CD14-positive monocyte (primary cell): ENCODE measurements around the gene BAHCC1. TPM values are rescaled to one million over a fixed set of nuclear protein-coding genes. Genes with fewer than 3 reads are reported as not detected.

Source experiments
- DNase-seq, 3 donors: peaks; one replicate each; pipeline ENCODE4 v3.0.0-alpha.2; 2011 to 2022
- H2AFZ ChIP-seq: 2 replicates; pipeline ENCODE4 v1.6.0; 2012; ENCODE audit warnings: mild to moderate bottlenecking, low read depth, low read length, inconsistent platforms; ENCODE audit not compliant: insufficient read depth, poor library complexity, severe bottlenecking
- H3K27ac ChIP-seq, 2 donors: 1 replicate in 1 of 2; 2 replicates in 1 of 2; pipeline ENCODE4 v1.5.1; 2012 to 2013; ENCODE audit warnings: low read length in 2 of 2, control low read depth in 1 of 2, inconsistent platforms in 1 of 2, low read depth in 1 of 2, mild to moderate bottlenecking in 1 of 2
- H3K27me3 ChIP-seq, 2 donors: one replicate each; pipeline versions ENCODE4 v1.6.0 to v1.6.1; 2011 to 2013; ENCODE audit warnings: low read length in 2 of 2; ENCODE audit not compliant: control insufficient read depth in 2 of 2, insufficient read depth in 2 of 2
- H3K36me3 ChIP-seq, 2 donors: replicated peaks in 1 of 2; 1 replicate in 1 of 2; 2 replicates in 1 of 2; pipeline versions ENCODE4 v1.5.1 to v1.6.1; 2012 to 2013; ENCODE audit warnings: low read length in 2 of 2, control low read depth in 1 of 2, inconsistent platforms in 1 of 2, mild to moderate bottlenecking in 1 of 2; ENCODE audit not compliant: insufficient read depth in 2 of 2, control insufficient read depth in 1 of 2
- H3K4me1 ChIP-seq, 2 donors: 1 replicate in 1 of 2; 2 replicates in 1 of 2; pipeline versions ENCODE4 v1.5.1 to v1.6.1; 2012 to 2013; ENCODE audit warnings: low read length in 2 of 2, control low read depth in 1 of 2, inconsistent platforms in 1 of 2, mild to moderate bottlenecking in 1 of 2, moderate library complexity in 1 of 2; ENCODE audit not compliant: insufficient read depth in 2 of 2, control insufficient read depth in 1 of 2
- H3K4me2 ChIP-seq: replicated peaks from 2 replicates; pipeline ENCODE3; 2012; ENCODE audit warnings: low read length, moderate library complexity, mild to moderate bottlenecking; ENCODE audit not compliant: poor library complexity, severe bottlenecking; ENCODE audit errors: extremely low read depth
- H3K4me3 ChIP-seq, 3 experiments: fragments of 200-600 bp in 1 of 3; sonication (generic) in 1 of 3; replicated peaks in 1 of 3; 1 replicate in 2 of 3; 2 replicates in 1 of 3; pipeline ENCODE4 v1.5.1; 2011 to 2013; ENCODE audit warnings: low read length in 3 of 3, mild to moderate bottlenecking in 3 of 3, control low read depth in 2 of 3, low read depth in 2 of 3, inconsistent platforms in 1 of 3, moderate library complexity in 1 of 3
- H3K79me2 ChIP-seq: 2 replicates; pipeline ENCODE4 v1.6.0; 2012; ENCODE audit warnings: mild to moderate bottlenecking, control low read depth, inconsistent platforms, low read length, moderate library complexity; ENCODE audit not compliant: insufficient read depth
- H3K9ac ChIP-seq: 2 replicates; pipeline ENCODE4 v1.6.0; 2017; ENCODE audit warnings: low read length, mild to moderate bottlenecking; ENCODE audit not compliant: insufficient read depth, poor library complexity, severe bottlenecking
- H3K9me3 ChIP-seq, 2 donors: replicated peaks in 1 of 2; 1 replicate in 1 of 2; 2 replicates in 1 of 2; pipeline versions ENCODE4 v1.5.1 to v1.6.1; 2012 to 2013; ENCODE audit warnings: low read length in 2 of 2, control low read depth in 1 of 2; ENCODE audit not compliant: control insufficient read depth in 1 of 2, insufficient read depth in 1 of 2
- H4K20me1 ChIP-seq: 2 replicates; pipeline ENCODE4 v1.6.0; 2012; ENCODE audit warnings: mild to moderate bottlenecking, low read length, control low read depth, moderate library complexity; ENCODE audit not compliant: insufficient read depth
- H3K27ac Mint-ChIP-seq, 7 donors: one replicate each; pipeline ENCODE4 v1.8.0; 2020; ENCODE audit warnings: mild to moderate bottlenecking in 7 of 7, mixed read lengths in 7 of 7, moderate library complexity in 6 of 7, inconsistent platforms in 2 of 7
- H3K27me3 Mint-ChIP-seq, 3 donors: one replicate each; pipeline ENCODE4 v1.8.0; 2021 to 2022; ENCODE audit warnings: low read depth in 3 of 3, mild to moderate bottlenecking in 3 of 3, mixed read lengths in 3 of 3, moderate library complexity in 3 of 3, inconsistent platforms in 1 of 3
- H3K36me3 Mint-ChIP-seq, 2 donors: one replicate each; pipeline ENCODE4 v1.8.0; 2020; ENCODE audit warnings: mixed read lengths in 2 of 2, inconsistent platforms in 1 of 2, mild to moderate bottlenecking in 1 of 2
- H3K4me1 Mint-ChIP-seq: one replicate; pipeline ENCODE4 v1.8.0; 2020; ENCODE audit warnings: mild to moderate bottlenecking, mixed read lengths
- H3K4me3 Mint-ChIP-seq, 2 donors: one replicate each; pipeline ENCODE4 v1.8.0; 2020; ENCODE audit warnings: mild to moderate bottlenecking in 2 of 2, mixed read lengths in 2 of 2, moderate library complexity in 1 of 2
- H3K9me3 Mint-ChIP-seq, 7 donors: one replicate each; pipeline ENCODE4 v1.8.0; 2020 to 2022; ENCODE audit warnings: mixed read lengths in 7 of 7, mild to moderate bottlenecking in 6 of 7, moderate library complexity in 6 of 7, inconsistent platforms in 2 of 7
- CTCF ChIP-seq: fragments of 200-600 bp; IDR thresholded peaks from one replicate; pipeline ENCODE4 v1.8.0; 2022; ENCODE audit warnings: antibody characterized with exemption, mild to moderate bottlenecking
- WGBS: methylation state at CpG from one replicate; pipeline ENCODE4 v1.1.5; 2013; ENCODE audit warnings: missing lambda C conversion rate; ENCODE audit not compliant: insufficient coverage; 5-methylcytosine and 5-hydroxymethylcytosine counted together
- intact Hi-C, 2 donors: fragments of 100-400 bp; cut with micrococcal nuclease; formaldehyde crosslinking; loops; one replicate each; pipeline versions ENCODE4 v1.15.0 to v1.15.1; 2023
- polyA plus RNA-seq, 3 donors: library from polyadenylated mRNA; depleted of rRNA in 1 of 3; unstranded in 2 of 3; stranded (reverse) in 1 of 3; fragments of 300-500 nt in 2 of 3; fragments of >200 nt in 1 of 3; fragmentation: Illumina TruSeq in 2 of 3; gene quantifications; 1 replicate in 2 of 3; 2 replicates in 1 of 3; pipeline ENCODE4 v1.2.3, GENCODE V29; 2012 to 2021

The BAHCC1 gene
- polyA plus RNA-seq, 3 donors: 0.11 to 8.8 (median 0.27) TPM

GRCh38 chr17:81457917-81458555 is 62.8 kb downstream of the BAHCC1 start:
- Mint-ChIP-seq H3K4me1 (peaks cover 44% of the 10 kb centered on the region), H3K27ac (no peak overlapping the region), H3K36me3 (peaks cover 8 to 15% of the 10 kb centered on the region in 2 donors), H3K27me3 (no peaks in the 10 kb centered on the region), H3K9me3 (no peaks in the 10 kb centered on the region), H3K4me3 (no peak overlapping the region)
- Histone ChIP-seq H4K20me1 (no peaks in the 10 kb centered on the region), H3K4me3 (no peak overlapping the region), H3K4me2 (no peak overlapping the region), H3K4me1 (peaks cover 51 to 54% of the 10 kb centered on the region in 2 donors), H3K27ac (no peak overlapping the region), H3K79me2 (no peaks in the 10 kb centered on the region), H3K36me3 (peaks cover 0 to 9% of the 10 kb centered on the region in 2 donors), H3K9ac (no peak overlapping the region), H2AFZ (no peak overlapping the region), H3K9me3 (no peaks in the 10 kb centered on the region), H3K27me3 (no peaks in the 10 kb centered on the region)
- 96% methylated on average over 14 of the region's 25 CpGs for WGBS
- TF ChIP-seq CTCF: no peak
- intact Hi-C loops: no loop called here
- no peak for DNase-seq

- H3K4me3 ChIP-seq: no peak overlapping the region
- peaks cover 0 to 9% of the 10 kb centered on the region in 2 donors for H3K36me3 ChIP-seq
- Mint-ChIP-seq H3K4me3 (no peak overlapping the region), H3K9me3 (no peaks in the 10 kb centered on the region), H3K27me3 (no peaks in the 10 kb centered on the region), H3K36me3 (peaks cover 8 to 20% of the 10 kb centered on the region in 2 donors), H3K27ac (peak overlapping the region in 1 of 7 donors; percentile 24), H3K4me1 (peaks cover 38% of the 10 kb centered on the region)
- H3K9me3 ChIP-seq: no peaks in the 10 kb centered on the region
- no peak overlapping the region for H2AFZ ChIP-seq
- H3K79me2 ChIP-seq: no peaks in the 10 kb centered on the region
- H3K9ac ChIP-seq: no peak overlapping the region
- no peaks in the 10 kb centered on the region for H3K27me3 ChIP-seq
- H3K27ac ChIP-seq: no peak overlapping the region
- no peak for DNase-seq
- intact Hi-C loops: no loop called here
- no peak overlapping the region for H3K4me2 ChIP-seq
- peaks cover 45 to 49% of the 10 kb centered on the region in 2 donors for H3K4me1 ChIP-seq
- no peaks in the 10 kb centered on the region for H4K20me1 ChIP-seq
- WGBS: 89% methylated on average over 21 of the region's 22 CpGs
- no peak for TF ChIP-seq CTCF
These were observed 63.4 kb downstream of the BAHCC1 start for GRCh38 chr17:81458628-81459027.
